ENCODE results near the gene KIF1A. TPM values are rescaled to one million over a fixed set of nuclear protein-coding genes. Genes with fewer than 3 reads are reported as not detected.

Gene KIF1A
- total and polyA plus RNA-seq, 2 donors from 2014 or later: 0.54 to 0.58 TPM

GRCh38 chr2:240757086-240757614, 62.9 kb downstream of the KIF1A start:
- Histone ChIP-seq H3K36me3 (ENCODE audit: control insufficient read depth in 2 of 3, insufficient read depth in 3 of 3, low read length in 3 of 3) (no peaks in the 10 kb centered on the region), H3K9me3 (ENCODE audit: control insufficient read depth in 2 of 3, insufficient read depth in 1 of 3, low read length in 3 of 3) (no peaks in the 10 kb centered on the region), H3K4me1 (ENCODE audit: control insufficient read depth in 2 of 3, insufficient read depth in 2 of 3, low read depth in 1 of 3, low read length in 3 of 3) (no peaks in the 10 kb centered on the region), H3K9ac (ENCODE audit: low read length in 3 of 3) (no peak overlapping the region), H3K27me3 (ENCODE audit: control insufficient read depth, insufficient read depth, low read length) (no peaks in the 10 kb centered on the region), H3K4me3 (ENCODE audit: low read length in 3 of 3) (no peak overlapping the region), H3K27ac (ENCODE audit: low read depth in 2 of 2, low read length in 2 of 2) (no peak overlapping the region)
- intact Hi-C loops (cut with DNase I): no loop called here
- peak in 4 of 5 donors; percentile 68 to 84 (median 69) for DNase-seq
- FAIRE-seq: no peak
- TF ChIP-seq CTCF (IDR thresholded peaks at IDR 0.05; ENCODE audit: borderline replicate concordance, extremely low read depth, insufficient read depth): no peak

- no peaks in the 10 kb centered on the region for H3K4me1 ChIP-seq (ENCODE audit: control insufficient read depth in 2 of 3, insufficient read depth in 2 of 3, low read depth in 1 of 3, low read length in 3 of 3)
- no peak overlapping the region for H3K9ac ChIP-seq (ENCODE audit: low read length in 3 of 3)
- TF ChIP-seq CTCF (IDR thresholded peaks at IDR 0.05; ENCODE audit: borderline replicate concordance, extremely low read depth, insufficient read depth): no peak
- no peaks in the 10 kb centered on the region for H3K36me3 ChIP-seq (ENCODE audit: control insufficient read depth in 2 of 3, insufficient read depth in 3 of 3, low read length in 3 of 3)
- H3K4me3 ChIP-seq (ENCODE audit: low read length in 3 of 3): no peak overlapping the region
- no peak overlapping the region for H3K27ac ChIP-seq (ENCODE audit: low read depth in 2 of 2, low read length in 2 of 2)
- no peak for DNase-seq
- no peaks in the 10 kb centered on the region for H3K27me3 ChIP-seq (ENCODE audit: control insufficient read depth, insufficient read depth, low read length)
- FAIRE-seq: no peak
- intact Hi-C loops (cut with DNase I): no loop called here
- H3K9me3 ChIP-seq (ENCODE audit: control insufficient read depth in 2 of 3, insufficient read depth in 1 of 3, low read length in 3 of 3): no peaks in the 10 kb centered on the region
Observed at GRCh38 chr2:240752209-240752608, 67.8 kb downstream of the KIF1A start.

DNA sequence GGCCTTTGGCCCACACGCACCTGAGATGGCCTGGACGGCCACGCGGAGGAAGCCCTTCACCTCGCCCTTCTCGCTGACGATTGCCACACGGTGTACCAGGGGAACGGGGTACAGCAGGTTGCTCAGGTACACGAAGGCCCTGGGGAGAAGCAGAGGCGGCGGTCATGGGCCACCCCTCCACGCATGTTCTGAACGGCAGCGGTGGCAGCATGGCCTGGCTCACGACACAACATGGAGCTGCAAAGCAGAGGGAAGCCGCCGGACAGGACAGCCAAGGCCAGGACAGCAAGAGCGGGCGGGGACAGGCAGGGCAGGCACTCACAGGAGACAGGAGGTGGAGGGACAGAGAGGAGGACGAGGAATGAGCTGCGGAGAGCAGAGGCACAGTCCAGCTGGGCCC, 69.6 kb downstream of the KIF1A start:
- intact Hi-C loops (cut with DNase I): no loop called here
- no peaks in the 10 kb centered on the region for H3K27me3 ChIP-seq (ENCODE audit: control insufficient read depth, insufficient read depth, low read length)
- H3K27ac ChIP-seq (ENCODE audit: low read depth in 2 of 2, low read length in 2 of 2): no peak overlapping the region
- no peak for FAIRE-seq
- no peaks in the 10 kb centered on the region for H3K9me3 ChIP-seq (ENCODE audit: control insufficient read depth in 2 of 3, insufficient read depth in 1 of 3, low read length in 3 of 3)
- H3K36me3 ChIP-seq (ENCODE audit: control insufficient read depth in 2 of 3, insufficient read depth in 3 of 3, low read length in 3 of 3): no peaks in the 10 kb centered on the region
- H3K4me3 ChIP-seq (ENCODE audit: low read length in 3 of 3): no peak overlapping the region
- TF ChIP-seq CTCF (IDR thresholded peaks at IDR 0.05; ENCODE audit: borderline replicate concordance, extremely low read depth, insufficient read depth): no peak
- no peaks in the 10 kb centered on the region for H3K4me1 ChIP-seq (ENCODE audit: control insufficient read depth in 2 of 3, insufficient read depth in 2 of 3, low read depth in 1 of 3, low read length in 3 of 3)
- no peak for DNase-seq
- H3K9ac ChIP-seq (ENCODE audit: low read length in 3 of 3): no peak overlapping the region

DNA sequence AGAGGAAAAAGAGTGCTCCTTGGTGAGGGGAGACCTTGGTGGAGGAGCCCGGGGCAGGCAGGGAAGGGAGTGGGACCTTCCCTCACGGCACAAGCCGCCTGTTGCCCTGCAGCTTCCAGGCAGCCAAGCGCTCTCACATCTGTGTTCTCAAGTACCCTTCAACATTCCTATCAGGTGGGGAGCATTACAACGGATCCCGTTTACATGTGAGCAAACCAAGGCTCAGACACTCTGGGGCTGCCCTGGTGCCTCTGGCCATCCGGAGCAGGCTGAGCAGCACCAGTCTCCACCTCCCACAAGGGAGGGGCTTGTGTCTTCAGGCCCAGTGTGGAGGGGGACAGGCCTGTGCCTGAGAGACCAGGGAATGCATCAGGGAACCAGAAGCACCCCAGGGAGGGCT, 70.5 kb downstream of the KIF1A start:
- H3K9ac ChIP-seq (ENCODE audit: low read length in 3 of 3): no peak overlapping the region
- H3K27me3 ChIP-seq (ENCODE audit: control insufficient read depth, insufficient read depth, low read length): no peaks in the 10 kb centered on the region
- intact Hi-C loops (cut with DNase I): no loop called here
- no peaks in the 10 kb centered on the region for H3K36me3 ChIP-seq (ENCODE audit: control insufficient read depth in 2 of 3, insufficient read depth in 3 of 3, low read length in 3 of 3)
- FAIRE-seq (no peak), DNase-seq (no peak)
- H3K4me3 ChIP-seq (ENCODE audit: low read length in 3 of 3): no peak overlapping the region
- H3K4me1 ChIP-seq (ENCODE audit: control insufficient read depth in 2 of 3, insufficient read depth in 2 of 3, low read depth in 1 of 3, low read length in 3 of 3): no peaks in the 10 kb centered on the region
- no peaks in the 10 kb centered on the region for H3K9me3 ChIP-seq (ENCODE audit: control insufficient read depth in 2 of 3, insufficient read depth in 1 of 3, low read length in 3 of 3)
- TF ChIP-seq CTCF (IDR thresholded peaks at IDR 0.05; ENCODE audit: borderline replicate concordance, extremely low read depth, insufficient read depth): no peak
- H3K27ac ChIP-seq (ENCODE audit: low read depth in 2 of 2, low read length in 2 of 2): no peak overlapping the region
